ENCODE measurements around the gene TMEM184C.

TMEM184C gene

DNA sequence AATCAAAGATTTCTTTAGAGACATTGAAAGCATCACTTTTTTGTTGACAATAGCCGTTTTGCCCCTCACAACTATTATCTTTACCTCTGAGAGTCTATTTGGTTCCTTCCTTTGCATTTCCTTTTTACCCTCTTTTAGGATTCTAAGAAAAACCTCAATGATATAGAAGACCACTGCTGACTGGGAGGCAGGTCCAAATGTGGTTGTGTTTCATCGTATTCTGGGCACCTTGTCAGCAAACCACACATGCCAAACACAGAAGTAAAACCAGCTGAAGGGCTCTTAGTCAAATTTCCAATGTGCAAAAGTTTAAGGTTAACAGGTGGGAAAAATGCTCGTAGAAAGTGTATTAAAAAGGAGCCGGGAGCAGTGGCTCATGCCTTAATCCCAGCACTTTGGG is 71.9 kb downstream of the TMEM184C start:
- no peaks in the 10 kb centered on the region for H3K27me3 ChIP-seq (replicated peaks)
- H3K27ac ChIP-seq, result no peak overlapping the region
- no peak for DNase-seq
- TF ChIP-seq, protein P1, sequence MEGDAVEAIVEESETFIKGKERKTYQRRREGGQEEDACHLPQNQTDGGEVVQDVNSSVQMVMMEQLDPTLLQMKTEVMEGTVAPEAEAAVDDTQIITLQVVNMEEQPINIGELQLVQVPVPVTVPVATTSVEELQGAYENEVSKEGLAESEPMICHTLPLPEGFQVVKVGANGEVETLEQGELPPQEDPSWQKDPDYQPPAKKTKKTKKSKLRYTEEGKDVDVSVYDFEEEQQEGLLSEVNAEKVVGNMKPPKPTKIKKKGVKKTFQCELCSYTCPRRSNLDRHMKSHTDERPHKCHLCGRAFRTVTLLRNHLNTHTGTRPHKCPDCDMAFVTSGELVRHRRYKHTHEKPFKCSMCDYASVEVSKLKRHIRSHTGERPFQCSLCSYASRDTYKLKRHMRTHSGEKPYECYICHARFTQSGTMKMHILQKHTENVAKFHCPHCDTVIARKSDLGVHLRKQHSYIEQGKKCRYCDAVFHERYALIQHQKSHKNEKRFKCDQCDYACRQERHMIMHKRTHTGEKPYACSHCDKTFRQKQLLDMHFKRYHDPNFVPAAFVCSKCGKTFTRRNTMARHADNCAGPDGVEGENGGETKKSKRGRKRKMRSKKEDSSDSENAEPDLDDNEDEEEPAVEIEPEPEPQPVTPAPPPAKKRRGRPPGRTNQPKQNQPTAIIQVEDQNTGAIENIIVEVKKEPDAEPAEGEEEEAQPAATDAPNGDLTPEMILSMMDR (IDR thresholded peaks at IDR 0.05; ENCODE audit: low read depth, low read length, missing control alignments), result no peak
- in situ Hi-C loops (cut with HindIII; ENCODE audit: low pct_ligation_motif_present, low sequenced_read_pairs), result no loop called here
- H3K4me3 ChIP-seq (ENCODE audit: low read depth, low read length), result no peak overlapping the region
- H3K36me3 ChIP-seq (replicated peaks), result no peaks in the 10 kb centered on the region

DNA sequence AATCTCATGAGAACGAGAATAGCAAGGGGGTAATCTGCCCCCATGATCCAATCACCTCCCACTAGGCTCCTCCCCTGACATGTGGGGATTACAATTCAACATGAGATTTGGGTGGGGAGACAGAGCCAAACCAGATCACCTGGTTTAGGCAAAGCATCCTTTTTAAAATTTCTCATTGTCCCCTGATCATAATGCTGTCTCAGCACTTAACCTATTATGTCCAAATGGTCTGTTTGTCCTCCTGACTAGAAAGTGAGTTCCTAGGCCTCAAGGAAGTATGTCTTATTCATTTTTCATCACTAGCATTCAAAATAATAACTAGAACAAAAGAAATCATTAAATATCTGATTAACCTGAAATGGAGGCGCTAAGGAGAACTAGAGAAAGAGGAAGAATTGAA is 74.6 kb downstream of the TMEM184C start:
- Histone ChIP-seq H3K27me3 (replicated peaks) (no peaks in the 10 kb centered on the region), H3K27ac (no peak overlapping the region), H3K36me3 (replicated peaks) (no peaks in the 10 kb centered on the region), H3K4me3 (ENCODE audit: low read depth, low read length) (no peak overlapping the region)
- in situ Hi-C loops (cut with HindIII; ENCODE audit: low pct_ligation_motif_present, low sequenced_read_pairs), result no loop called here
- TF ChIP-seq, protein P1 (IDR thresholded peaks at IDR 0.05; ENCODE audit: low read depth, low read length, missing control alignments), result no peak
- DNase-seq, result no peak

DNA sequence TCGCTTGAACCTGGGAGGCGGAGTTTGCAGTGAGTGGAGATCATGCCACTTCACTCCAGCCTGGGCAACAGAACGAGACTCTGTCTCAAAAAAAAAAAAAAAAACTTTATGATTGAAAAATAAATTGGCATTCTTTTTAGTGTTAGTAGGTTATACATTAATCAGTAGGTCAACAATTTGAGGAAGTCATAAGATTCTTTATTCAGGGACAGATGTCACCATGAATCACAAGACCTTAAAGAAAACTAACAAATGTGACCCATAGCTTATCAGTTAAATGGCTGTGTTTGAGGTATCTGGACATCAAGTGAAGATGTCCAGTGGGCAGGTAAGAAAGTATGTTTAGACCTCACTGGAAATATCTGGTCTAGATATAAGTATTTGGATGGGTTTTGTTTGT is 76.0 kb downstream of the TMEM184C start:
- DNase-seq, result no peak
- Histone ChIP-seq H3K36me3 (replicated peaks) (no peaks in the 10 kb centered on the region), H3K27me3 (replicated peaks) (no peaks in the 10 kb centered on the region), H3K27ac (no peak overlapping the region), H3K4me3 (ENCODE audit: low read depth, low read length) (no peak overlapping the region)
- TF ChIP-seq, protein P1 (IDR thresholded peaks at IDR 0.05; ENCODE audit: low read depth, low read length, missing control alignments), result no peak
- in situ Hi-C loops (cut with HindIII; ENCODE audit: low pct_ligation_motif_present, low sequenced_read_pairs), result no loop called here

DNA sequence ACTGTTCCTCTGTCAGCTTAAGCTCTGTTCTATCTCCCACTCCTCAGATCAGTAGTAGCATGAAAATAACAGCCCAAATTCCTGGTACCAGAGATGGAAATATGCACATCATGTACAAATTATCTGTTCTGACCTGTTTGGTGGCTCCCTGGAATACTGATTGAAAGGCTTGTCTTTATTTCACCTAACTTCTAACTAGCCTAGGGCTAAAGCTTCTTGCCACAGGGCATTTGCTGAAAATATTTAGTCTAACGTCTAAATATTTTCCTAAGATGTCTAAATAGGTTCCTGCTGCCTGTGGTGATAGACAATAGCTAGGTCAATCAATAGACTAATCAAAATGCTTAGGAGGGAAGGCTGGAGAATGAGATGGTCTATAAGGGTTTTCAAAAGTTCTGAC is 79.7 kb downstream of the TMEM184C start:
- H3K4me3 ChIP-seq (ENCODE audit: low read depth, low read length), result no peak overlapping the region
- no peaks in the 10 kb centered on the region for H3K27me3 ChIP-seq (replicated peaks)
- H3K36me3 ChIP-seq (replicated peaks), result no peaks in the 10 kb centered on the region
- TF ChIP-seq, protein P1 (IDR thresholded peaks at IDR 0.05; ENCODE audit: low read depth, low read length, missing control alignments), result no peak
- no peak overlapping the region for H3K27ac ChIP-seq
- in situ Hi-C loops (cut with HindIII; ENCODE audit: low pct_ligation_motif_present, low sequenced_read_pairs), result no loop called here
- no peak for DNase-seq

DNA sequence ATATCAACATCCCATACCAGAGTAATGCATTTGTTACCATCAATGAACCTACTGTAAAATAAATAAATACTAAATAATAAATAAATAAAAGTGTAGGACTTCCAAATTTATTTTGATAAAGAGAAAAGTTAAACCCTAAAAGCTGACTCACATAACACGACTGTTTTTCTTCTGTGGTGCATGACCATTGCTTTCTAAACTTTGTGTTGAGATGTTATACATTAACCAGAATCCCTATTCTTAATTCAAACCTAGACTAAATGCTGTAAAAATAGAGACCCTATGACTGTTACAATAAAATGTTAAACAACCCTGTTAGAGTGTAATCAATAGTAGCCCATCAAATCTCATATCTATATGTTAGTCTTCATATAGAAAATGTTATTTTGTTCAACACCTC is 87.6 kb downstream of the TMEM184C start:
- no peak for DNase-seq
- Histone ChIP-seq H3K36me3 (replicated peaks) (no peaks in the 10 kb centered on the region), H3K27ac (no peak overlapping the region), H3K27me3 (replicated peaks) (no peaks in the 10 kb centered on the region), H3K4me3 (ENCODE audit: low read depth, low read length) (no peak overlapping the region)
- TF ChIP-seq, protein P1 (IDR thresholded peaks at IDR 0.05; ENCODE audit: low read depth, low read length, missing control alignments), result no peak
- in situ Hi-C loops (cut with HindIII; ENCODE audit: low pct_ligation_motif_present, low sequenced_read_pairs), result loop anchor here (25.0 kb wide), 1 partner anchor 157 kb away; no protein-coding TSS in a partner anchor
